ENCODE data around the gene TGFA. TPM values are rescaled to one million over a fixed set of nuclear protein-coding genes. Genes with fewer than 3 reads are reported as not detected.

Gene TGFA
- total RNA-seq (ENCODE audit: low replicate concordance), result 0.37 TPM in 1 of 2 replicates, not detected in the other

DNA sequence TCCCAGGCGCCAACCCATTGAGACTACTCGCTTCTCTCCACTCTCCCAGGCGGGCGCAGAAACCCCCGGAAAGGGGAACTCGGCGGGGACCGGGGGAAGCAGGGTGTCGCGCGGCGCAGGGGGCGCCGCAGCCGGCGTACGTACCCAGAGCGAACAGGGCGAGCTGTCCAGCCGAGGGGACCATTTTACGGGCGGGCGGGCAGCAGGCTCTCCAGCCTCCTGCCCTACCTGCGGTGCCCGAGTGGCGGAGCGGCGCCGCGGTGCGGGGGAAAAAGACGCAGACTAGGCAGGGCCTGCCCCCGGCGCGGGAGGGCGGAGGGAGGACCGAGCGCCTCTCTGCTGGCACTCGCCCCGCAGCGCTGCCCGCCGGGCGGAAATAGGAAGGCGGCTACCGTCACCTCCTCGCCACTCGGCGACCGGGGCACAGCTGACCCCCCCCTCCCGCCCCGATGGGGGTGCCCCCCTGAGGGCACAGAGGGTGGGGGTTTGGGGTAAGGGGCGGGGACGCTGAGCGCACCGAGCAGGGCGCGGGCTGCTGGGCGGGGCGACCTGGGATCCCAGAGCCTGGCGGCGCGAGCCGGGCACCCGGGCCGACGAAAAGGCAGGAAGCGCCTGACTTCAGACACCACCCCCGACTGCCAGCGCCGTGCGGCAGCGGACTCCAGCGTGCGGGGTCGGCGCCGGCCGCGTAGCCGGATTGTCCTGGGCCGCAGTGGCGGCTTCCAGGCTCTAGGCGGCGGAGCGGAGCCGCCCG, at the start of gene TGFA:
Gene TGFA, minus strand, starts transcription at position 243 of the 754 bp plus-strand sequence. Its CDS starts 59 bp downstream, at position 184.
- Histone ChIP-seq H3K36me3 (no peaks in the 10 kb centered on the region), H3K27me3 (peaks cover 66% of the 10 kb centered on the region), H2AFZ (replicated peaks) (peak within 1 kb of the TSS; percentile 96), H3F3A (ENCODE audit: low read depth) (peaks cover 20% of the 10 kb centered on the region), H3K4me1 (no peaks in the 10 kb centered on the region), H3K27ac (no peak within 1 kb of the TSS), H3K79me2 (ENCODE audit: low read depth) (no peaks in the 10 kb centered on the region), H4K20me1 (ENCODE audit: low read depth) (peaks cover 12% of the 10 kb centered on the region), H3K9me3 (ENCODE audit: low read depth) (no peaks in the 10 kb centered on the region), H3K4me2 (peak within 1 kb of the TSS; percentile 83), H3K9ac (no peak within 1 kb of the TSS), H3K4me3 (peak within 1 kb of the TSS; percentile 75)
- peak within 1 kb of the TSS; percentile 86 for H3K4me3 Mint-ChIP-seq
- peak; percentile 91 for DNase-seq (ENCODE audit: low spot score)
- peaks cover 42% of the 10 kb centered on the region for H3K27me3 Mint-ChIP-seq (ENCODE audit: insufficient read depth, low read depth)
- H3K36me3 Mint-ChIP-seq, result no peaks in the 10 kb centered on the region
- H3K9me3 Mint-ChIP-seq, result no peaks in the 10 kb centered on the region
- TF ChIP-seq, protein P1, sequence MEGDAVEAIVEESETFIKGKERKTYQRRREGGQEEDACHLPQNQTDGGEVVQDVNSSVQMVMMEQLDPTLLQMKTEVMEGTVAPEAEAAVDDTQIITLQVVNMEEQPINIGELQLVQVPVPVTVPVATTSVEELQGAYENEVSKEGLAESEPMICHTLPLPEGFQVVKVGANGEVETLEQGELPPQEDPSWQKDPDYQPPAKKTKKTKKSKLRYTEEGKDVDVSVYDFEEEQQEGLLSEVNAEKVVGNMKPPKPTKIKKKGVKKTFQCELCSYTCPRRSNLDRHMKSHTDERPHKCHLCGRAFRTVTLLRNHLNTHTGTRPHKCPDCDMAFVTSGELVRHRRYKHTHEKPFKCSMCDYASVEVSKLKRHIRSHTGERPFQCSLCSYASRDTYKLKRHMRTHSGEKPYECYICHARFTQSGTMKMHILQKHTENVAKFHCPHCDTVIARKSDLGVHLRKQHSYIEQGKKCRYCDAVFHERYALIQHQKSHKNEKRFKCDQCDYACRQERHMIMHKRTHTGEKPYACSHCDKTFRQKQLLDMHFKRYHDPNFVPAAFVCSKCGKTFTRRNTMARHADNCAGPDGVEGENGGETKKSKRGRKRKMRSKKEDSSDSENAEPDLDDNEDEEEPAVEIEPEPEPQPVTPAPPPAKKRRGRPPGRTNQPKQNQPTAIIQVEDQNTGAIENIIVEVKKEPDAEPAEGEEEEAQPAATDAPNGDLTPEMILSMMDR (IDR thresholded peaks at IDR 0.05), result peak; percentile 77
- TF ChIP-seq EZH2 (IDR thresholded peaks at IDR 0.05) (peak; percentile 73), EZH2phosphoT487 (IDR thresholded peaks at IDR 0.05) (peak; percentile 29)
- H3K4me1 Mint-ChIP-seq, result peaks cover 28% of the 10 kb centered on the region
- H3K27ac Mint-ChIP-seq, result no peak within 1 kb of the TSS

DNA sequence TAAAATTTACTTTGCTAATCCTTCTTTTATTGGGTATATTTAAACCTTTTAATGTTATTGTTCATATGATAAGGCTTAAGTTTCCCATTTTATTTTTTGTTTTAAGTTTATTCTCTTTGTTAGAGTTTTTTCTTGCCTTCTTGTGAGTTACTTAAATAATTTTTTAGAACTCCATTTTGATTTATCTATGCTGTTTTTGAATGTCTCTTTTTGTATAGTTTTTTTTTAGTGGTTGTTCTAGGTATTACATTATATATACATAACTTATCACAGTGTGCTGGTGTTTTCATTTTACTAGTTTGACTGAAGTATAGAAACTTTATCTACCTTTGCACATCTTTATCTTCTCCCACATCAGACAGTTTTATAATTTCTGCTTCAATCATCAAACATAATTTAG, 49.4 kb upstream of the TGFA start:
- no peak overlapping the region for H3K27ac Mint-ChIP-seq
- no peak overlapping the region for H3K4me3 Mint-ChIP-seq
- no peaks in the 10 kb centered on the region for H3K9me3 Mint-ChIP-seq
- Histone ChIP-seq H3K79me2 (ENCODE audit: low read depth) (no peaks in the 10 kb centered on the region), H3K9ac (no peak overlapping the region), H3K4me3 (no peak overlapping the region), H3K27ac (no peak overlapping the region), H3K4me1 (no peaks in the 10 kb centered on the region), H4K20me1 (ENCODE audit: low read depth) (no peaks in the 10 kb centered on the region), H3K9me3 (ENCODE audit: low read depth) (peaks cover 6% of the 10 kb centered on the region), H2AFZ (replicated peaks) (no peak overlapping the region), H3K4me2 (no peak overlapping the region), H3K27me3 (no peaks in the 10 kb centered on the region), H3K36me3 (no peaks in the 10 kb centered on the region), H3F3A (ENCODE audit: low read depth) (no peaks in the 10 kb centered on the region)
- no peak for DNase-seq (ENCODE audit: low spot score)
- no peak for TF ChIP-seq EZH2 (IDR thresholded peaks at IDR 0.05)
- TF ChIP-seq, protein P1 (IDR thresholded peaks at IDR 0.05), result no peak
- no peak for TF ChIP-seq EZH2phosphoT487 (IDR thresholded peaks at IDR 0.05)
- H3K27me3 Mint-ChIP-seq (ENCODE audit: insufficient read depth, low read depth), result peaks cover 4% of the 10 kb centered on the region
- no peaks in the 10 kb centered on the region for H3K36me3 Mint-ChIP-seq
- no peaks in the 10 kb centered on the region for H3K4me1 Mint-ChIP-seq

DNA sequence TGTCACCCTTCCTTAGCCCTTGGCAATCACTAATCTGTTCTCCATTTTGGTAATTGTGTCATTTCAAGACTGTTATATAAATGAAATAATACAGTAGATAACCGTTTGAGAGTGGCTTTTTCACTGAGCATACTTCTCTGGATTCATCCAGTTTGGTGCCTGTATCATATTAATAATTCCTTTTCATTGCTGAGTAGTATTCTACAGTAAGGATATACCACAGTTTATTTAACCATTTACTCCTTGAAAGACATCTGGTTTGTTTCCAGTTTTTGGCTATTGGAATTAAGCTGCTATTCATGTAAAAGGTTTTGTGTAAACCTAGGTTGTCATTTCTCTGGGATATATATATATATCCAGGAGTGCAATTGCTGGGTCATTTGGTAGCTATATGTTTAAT, 44.6 kb upstream of the TGFA start:
- Histone ChIP-seq H3K79me2 (ENCODE audit: low read depth) (no peaks in the 10 kb centered on the region), H3K9me3 (ENCODE audit: low read depth) (peaks cover 7% of the 10 kb centered on the region), H3K9ac (no peak overlapping the region), H4K20me1 (ENCODE audit: low read depth) (no peaks in the 10 kb centered on the region), H3K4me3 (no peak overlapping the region), H3F3A (ENCODE audit: low read depth) (no peaks in the 10 kb centered on the region), H3K4me1 (no peaks in the 10 kb centered on the region), H2AFZ (replicated peaks) (no peak overlapping the region), H3K27ac (no peak overlapping the region), H3K4me2 (no peak overlapping the region), H3K36me3 (no peaks in the 10 kb centered on the region), H3K27me3 (no peaks in the 10 kb centered on the region)
- no peak for DNase-seq (ENCODE audit: low spot score)
- TF ChIP-seq EZH2 (IDR thresholded peaks at IDR 0.05), result no peak
- no peak for TF ChIP-seq EZH2phosphoT487 (IDR thresholded peaks at IDR 0.05)
- TF ChIP-seq, protein P1 (IDR thresholded peaks at IDR 0.05), result no peak
- Mint-ChIP-seq H3K4me3 (no peak overlapping the region), H3K36me3 (no peaks in the 10 kb centered on the region), H3K27me3 (ENCODE audit: insufficient read depth, low read depth) (peaks cover 2% of the 10 kb centered on the region), H3K4me1 (no peaks in the 10 kb centered on the region), H3K9me3 (peaks cover 2% of the 10 kb centered on the region), H3K27ac (no peak overlapping the region)
